Lung (tissue), 12 donors: ENCODE measurements around the gene GATA3. TPM values are rescaled to one million over a fixed set of nuclear protein-coding genes. Genes with fewer than 3 reads are reported as not detected.

Source experiments
- ATAC-seq: fragments of 200-7000 bp; cut with Tn5 transposase; one replicate; pipeline ENCODE4 v1.9.1; 2020; ENCODE audit warnings: moderate number of reproducible peaks; ENCODE audit not compliant: insufficient read depth, low FRiP score
- DNase-seq, 3 donors: peaks; one replicate each; pipeline ENCODE4 v3.0.0-alpha.2; 2013 to 2017
- H3K27ac ChIP-seq, 2 donors: one replicate each; pipeline ENCODE4 v1.5.1; 2013; ENCODE audit warnings: mild to moderate bottlenecking in 2 of 2, moderate library complexity in 2 of 2, control low read depth in 1 of 2, inconsistent platforms in 1 of 2, low read depth in 1 of 2, low read length in 1 of 2
- H3K27me3 ChIP-seq, 3 donors: one replicate each; pipeline ENCODE4 v1.5.1; 2013; ENCODE audit warnings: low read length in 2 of 3; ENCODE audit not compliant: control insufficient read depth in 3 of 3, insufficient read depth in 3 of 3
- H3K36me3 ChIP-seq, 4 donors: one replicate each; pipeline ENCODE4 v1.5.1; 2013; ENCODE audit warnings: low read length in 4 of 4, mild to moderate bottlenecking in 1 of 4, moderate library complexity in 1 of 4; ENCODE audit not compliant: control insufficient read depth in 4 of 4, insufficient read depth in 4 of 4
- H3K4me1 ChIP-seq, 5 donors: one replicate each; pipeline ENCODE4 v1.5.1; 2013; ENCODE audit warnings: low read length in 5 of 5, mild to moderate bottlenecking in 2 of 5, moderate library complexity in 1 of 5; ENCODE audit not compliant: control insufficient read depth in 5 of 5, insufficient read depth in 5 of 5
- H3K4me3 ChIP-seq: one replicate; pipeline ENCODE4 v1.5.1; 2013; ENCODE audit warnings: mild to moderate bottlenecking, control low read depth, moderate library complexity
- H3K9ac ChIP-seq, 2 donors: one replicate each; pipeline ENCODE4 v1.5.1; 2013; ENCODE audit warnings: low read length in 2 of 2, control low read depth in 1 of 2; ENCODE audit not compliant: insufficient read depth in 1 of 2
- H3K9me3 ChIP-seq, 4 donors: one replicate each; pipeline ENCODE4 v1.5.1; 2013; ENCODE audit warnings: low read length in 3 of 4, mild to moderate bottlenecking in 1 of 4, moderate library complexity in 1 of 4; ENCODE audit not compliant: control insufficient read depth in 4 of 4, insufficient read depth in 3 of 4
- CTCF ChIP-seq: IDR thresholded peaks from 2 replicates; pipeline ENCODE4 v1.5.1; 2012; ENCODE audit warnings: mild to moderate bottlenecking; ENCODE audit errors: control extremely low read depth, extremely low read depth
- WGBS, 2 donors: extraction: QIAGEN DNeasy Blood & Tissue Kit; methylation state at CpG; one replicate each; pipeline ENCODE4 v1.1.7; 2013; 5-methylcytosine and 5-hydroxymethylcytosine counted together
- polyA plus RNA-seq, 2 donors: library from polyadenylated mRNA; stranded (reverse); fragments of 200-250 nt; gene quantifications; one replicate each; pipeline ENCODE4 v1.2.1, GENCODE V29; 2013
- total RNA-seq, 2 donors: library from RNA; depleted of rRNA in 1 of 2; stranded (reverse); fragments of >200 nt in 1 of 2; gene quantifications; one replicate each; pipeline ENCODE4 v1.2.1, GENCODE V29; 2014 to 2021
- donor health status: control.
- donor health status: control.
- donor health status: Bipolar disorder and iron deficiency.
- donor health status: healthy.
- donor health status: DM: yes; HTN: yes; CAD: no.

The GATA3 gene
- total and polyA plus RNA-seq, 4 donors = 0.94 to 3.4 (median 1.8) TPM

- Histone ChIP-seq H3K9me3 (no peaks in the 10 kb centered on the region), H3K4me1 (peaks cover 0 to 18% (median 5%) of the 10 kb centered on the region in 5 donors), H3K36me3 (no peaks in the 10 kb centered on the region), H3K27ac (no peak overlapping the region), H3K27me3 (peaks cover 4 to 92% (median 85%) of the 10 kb centered on the region in 3 donors), H3K4me3 (no peak overlapping the region), H3K9ac (no peak overlapping the region)
- no peak for ATAC-seq
- WGBS, 2 donors = 3 to 9% methylated on average over 32 of the region's 32 CpGs
- no peak for TF ChIP-seq CTCF
- peak in 1 of 3 donors; percentile 40 for DNase-seq
Observed at GRCh38 chr10:8035006-8035640, 19.4 kb upstream of the GATA3 start.

GRCh38 chr10:8035641-8036470 lies 18.6 kb upstream of the GATA3 start:
- 7 to 9% methylated on average over 47 of the region's 47 CpGs for WGBS, 2 donors
- H3K36me3 ChIP-seq = no peaks in the 10 kb centered on the region
- H3K27ac ChIP-seq = no peak overlapping the region
- ATAC-seq (no peak), DNase-seq (peak in 1 of 3 donors; percentile 7)
- H3K9me3 ChIP-seq = no peaks in the 10 kb centered on the region
- no peak overlapping the region for H3K9ac ChIP-seq
- H3K4me3 ChIP-seq = no peak overlapping the region
- H3K27me3 ChIP-seq = peaks cover 7 to 97% (median 88%) of the 10 kb centered on the region in 3 donors
- TF ChIP-seq CTCF = no peak
- H3K4me1 ChIP-seq = peaks cover 0 to 18% (median 5%) of the 10 kb centered on the region in 5 donors

GRCh38 chr10:8036506-8037198 lies 17.8 kb upstream of the GATA3 start:
- Histone ChIP-seq H3K4me3 (no peak overlapping the region), H3K36me3 (no peaks in the 10 kb centered on the region), H3K9ac (no peak overlapping the region), H3K9me3 (no peaks in the 10 kb centered on the region), H3K27me3 (peaks cover 8 to 97% (median 89%) of the 10 kb centered on the region in 3 donors), H3K4me1 (peaks cover 0 to 18% (median 5%) of the 10 kb centered on the region in 5 donors), H3K27ac (no peak overlapping the region)
- ATAC-seq (no peak), DNase-seq (no peak)
- 10 to 11% methylated on average over 18 of the region's 18 CpGs for WGBS, 2 donors
- no peak for TF ChIP-seq CTCF
